NCI-H774 (cell line): ENCODE measurements around the gene SDC1.

Experiments used
- DNase-seq: peaks from one replicate; lab custom pipeline; 2025; lab: John Stamatoyannopoulos, UW

SDC1 gene

GRCh38 chr2:20213651-20214565 is 11.0 kb downstream of the SDC1 start:
- DNase-seq = peak; percentile 2

- DNase-seq = no peak
Measured at GRCh38 chr2:20212871-20213503, 11.9 kb downstream of the SDC1 start.

- DNase-seq = no peak
Measured at GRCh38 chr2:20212459-20212870, 12.5 kb downstream of the SDC1 start.

- no peak for DNase-seq
Measured at GRCh38 chr2:20211860-20212458, 13.0 kb downstream of the SDC1 start.

GRCh38 chr2:20211420-20211819 is 13.5 kb downstream of the SDC1 start:
- DNase-seq = no peak

- no peak for DNase-seq
Measured at GRCh38 chr2:20210462-20210861, 14.5 kb downstream of the SDC1 start.

GRCh38 chr2:20209373-20210109 is 15.4 kb downstream of the SDC1 start:
- no peak for DNase-seq

- no peak for DNase-seq
Measured at GRCh38 chr2:20208476-20208859, 16.5 kb downstream of the SDC1 start.

- no peak for DNase-seq
Measured at GRCh38 chr2:20207051-20207450, 17.9 kb downstream of the SDC1 start.

- DNase-seq = no peak
Measured at GRCh38 chr2:20205915-20206524, 18.9 kb downstream of the SDC1 start.

- DNase-seq = no peak
Measured at GRCh38 chr2:20205069-20205468, 19.9 kb downstream of the SDC1 start.

- no peak for DNase-seq
Measured at GRCh38 chr2:20203521-20204225, 21.3 kb downstream of the SDC1 start.

- DNase-seq = no peak
Measured at GRCh38 chr2:20203072-20203471, 21.9 kb downstream of the SDC1 start.

- DNase-seq = no peak
Measured at GRCh38 chr2:20201671-20202070, 23.3 kb downstream of the SDC1 start.

- no peak for DNase-seq
Measured at GRCh38 chr2:20200697-20201555, 24.0 kb downstream of the SDC1 start.

- DNase-seq = no peak
Measured at GRCh38 chr2:20199633-20200270, 25.2 kb downstream of the SDC1 start.

GRCh38 chr2:20198796-20199632 is 25.9 kb downstream of the SDC1 start:
- no peak for DNase-seq

- peak; percentile 59 for DNase-seq
Measured at GRCh38 chr2:20198001-20198400, 26.9 kb downstream of the SDC1 start.

GRCh38 chr2:20197192-20197591 is 27.7 kb downstream of the SDC1 start:
- no peak for DNase-seq
